ENCODE data around the gene CCDC57.
"Not testable (repeated sequence)": the region's sequence is repeated elsewhere in the genome, so short reads cannot be mapped to it uniquely, and the experiment has no call there.

CCDC57 gene

GRCh38 chr17:82177761-82178498 lies 34.7 kb downstream of the CCDC57 start:
- Histone ChIP-seq H3K27ac (no peak overlapping the region), H4K20me1 (ENCODE audit: insufficient read depth) (no peaks in the 10 kb centered on the region), H2AFZ (ENCODE audit: low read depth) (no peak overlapping the region), H3K4me3 (IDR thresholded peaks at IDR 0.05; ENCODE audit: insufficient read depth, low read depth, low read length) (no peak overlapping the region), H3K27me3 (ENCODE audit: insufficient read depth, low read depth) (no peaks in the 10 kb centered on the region), H3K36me3 (ENCODE audit: insufficient read depth) (no peaks in the 10 kb centered on the region), H3K4me2 (no peak overlapping the region), H3K79me2 (ENCODE audit: insufficient read depth, low read depth) (no peaks in the 10 kb centered on the region), H3K9ac (no peak overlapping the region), H3K4me1 (ENCODE audit: low read depth, poor library complexity, severe bottlenecking) (no peaks in the 10 kb centered on the region)
- TF ChIP-seq CTCF (conservative IDR thresholded peaks at IDR 0.05; ENCODE audit: low read depth, low read length) = no peak

- no peaks in the 10 kb centered on the region for H3K4me1 ChIP-seq (ENCODE audit: low read depth, poor library complexity, severe bottlenecking)
- no peak overlapping the region for H3K27ac ChIP-seq
- H3K4me3 ChIP-seq (IDR thresholded peaks at IDR 0.05; ENCODE audit: insufficient read depth, low read depth, low read length) = no peak overlapping the region
- H3K9ac ChIP-seq = no peak overlapping the region
- TF ChIP-seq CTCF (conservative IDR thresholded peaks at IDR 0.05; ENCODE audit: low read depth, low read length) = no peak
- H3K36me3 ChIP-seq (ENCODE audit: insufficient read depth) = no peaks in the 10 kb centered on the region
- no peaks in the 10 kb centered on the region for H4K20me1 ChIP-seq (ENCODE audit: insufficient read depth)
- H2AFZ ChIP-seq (ENCODE audit: low read depth) = no peak overlapping the region
- H3K4me2 ChIP-seq = no peak overlapping the region
- no peaks in the 10 kb centered on the region for H3K27me3 ChIP-seq (ENCODE audit: insufficient read depth, low read depth)
- no peaks in the 10 kb centered on the region for H3K79me2 ChIP-seq (ENCODE audit: insufficient read depth, low read depth)
Observed at GRCh38 chr17:82177276-82177675, 35.4 kb downstream of the CCDC57 start.

GRCh38 chr17:82175951-82176350 lies 36.7 kb downstream of the CCDC57 start:
- Histone ChIP-seq H3K9ac (no peak overlapping the region), H2AFZ (ENCODE audit: low read depth) (no peak overlapping the region), H3K4me2 (no peak overlapping the region), H3K27ac (no peak overlapping the region), H3K4me3 (IDR thresholded peaks at IDR 0.05; ENCODE audit: insufficient read depth, low read depth, low read length) (no peak overlapping the region), H3K27me3 (ENCODE audit: insufficient read depth, low read depth) (no peaks in the 10 kb centered on the region), H3K36me3 (ENCODE audit: insufficient read depth) (no peaks in the 10 kb centered on the region), H4K20me1 (ENCODE audit: insufficient read depth) (no peaks in the 10 kb centered on the region), H3K79me2 (ENCODE audit: insufficient read depth, low read depth) (no peaks in the 10 kb centered on the region), H3K4me1 (ENCODE audit: low read depth, poor library complexity, severe bottlenecking) (no peaks in the 10 kb centered on the region)
- TF ChIP-seq CTCF (conservative IDR thresholded peaks at IDR 0.05; ENCODE audit: low read depth, low read length) = no peak

GRCh38 chr17:82175201-82175600 lies 37.4 kb downstream of the CCDC57 start:
- Histone ChIP-seq H3K79me2 (ENCODE audit: insufficient read depth, low read depth) (no peaks in the 10 kb centered on the region), H3K4me1 (ENCODE audit: low read depth, poor library complexity, severe bottlenecking) (no peaks in the 10 kb centered on the region), H3K9ac (no peak overlapping the region), H4K20me1 (ENCODE audit: insufficient read depth) (no peaks in the 10 kb centered on the region), H2AFZ (ENCODE audit: low read depth) (no peak overlapping the region), H3K4me2 (no peak overlapping the region), H3K36me3 (ENCODE audit: insufficient read depth) (no peaks in the 10 kb centered on the region), H3K4me3 (IDR thresholded peaks at IDR 0.05; ENCODE audit: insufficient read depth, low read depth, low read length) (no peak overlapping the region), H3K27me3 (ENCODE audit: insufficient read depth, low read depth) (no peaks in the 10 kb centered on the region), H3K27ac (no peak overlapping the region)
- TF ChIP-seq CTCF (conservative IDR thresholded peaks at IDR 0.05; ENCODE audit: low read depth, low read length) = no peak

GRCh38 chr17:82174042-82174857 lies 38.4 kb downstream of the CCDC57 start:
- not testable (repeated sequence) for H3K4me1 ChIP-seq (ENCODE audit: low read depth, poor library complexity, severe bottlenecking); H2AFZ ChIP-seq (ENCODE audit: low read depth); H3K79me2 ChIP-seq (ENCODE audit: insufficient read depth, low read depth); H3K27ac ChIP-seq; H3K4me3 ChIP-seq (IDR thresholded peaks at IDR 0.05; ENCODE audit: insufficient read depth, low read depth, low read length); H4K20me1 ChIP-seq (ENCODE audit: insufficient read depth); H3K36me3 ChIP-seq (ENCODE audit: insufficient read depth); H3K4me2 ChIP-seq; H3K27me3 ChIP-seq (ENCODE audit: insufficient read depth, low read depth); H3K9ac ChIP-seq
